GM19023 (cell line): ENCODE results near the gene ZNF438.
"Not testable (repeated sequence)": the region's sequence is repeated elsewhere in the genome, so short reads cannot be mapped to it uniquely, and the experiment has no call there.

Source experiments
- ATAC-seq: cut with Tn5 transposase; IDR thresholded peaks from one replicate; pipeline ENCODE4 v1.9.1; 2021; ENCODE audit warnings: mild to moderate bottlenecking, moderate library complexity; ENCODE audit not compliant: unreplicated experiment

ZNF438 gene

GRCh38 chr10:30817541-30817940, 214.1 kb downstream of the ZNF438 start:
- no peak for ATAC-seq

GRCh38 chr10:30816820-30817171, 214.9 kb downstream of the ZNF438 start:
- ATAC-seq = no peak

GRCh38 chr10:30816159-30816819, 215.4 kb downstream of the ZNF438 start:
- ATAC-seq = no peak

GRCh38 chr10:30813872-30814481, 217.7 kb downstream of the ZNF438 start:
- ATAC-seq = no peak

- ATAC-seq = no peak
These were observed 219.4 kb downstream of the ZNF438 start for GRCh38 chr10:30812018-30812851.

- ATAC-seq = no peak
These were observed 220.2 kb downstream of the ZNF438 start for GRCh38 chr10:30811276-30812017.

GRCh38 chr10:30810416-30810815, 221.2 kb downstream of the ZNF438 start:
- no peak for ATAC-seq

- no peak for ATAC-seq
These were observed 224.8 kb downstream of the ZNF438 start for GRCh38 chr10:30806850-30807249.

- ATAC-seq = no peak
These were observed 226.6 kb downstream of the ZNF438 start for GRCh38 chr10:30805061-30805460.

GRCh38 chr10:30804478-30805055, 227.1 kb downstream of the ZNF438 start:
- no peak for ATAC-seq

- no peak for ATAC-seq
These were observed 227.8 kb downstream of the ZNF438 start for GRCh38 chr10:30803892-30804322.

- ATAC-seq = no peak
These were observed 228.6 kb downstream of the ZNF438 start for GRCh38 chr10:30803058-30803457.

- ATAC-seq = no peak
These were observed 231.3 kb downstream of the ZNF438 start for GRCh38 chr10:30800368-30800767.

- no peak for ATAC-seq
These were observed 232.9 kb downstream of the ZNF438 start for GRCh38 chr10:30798646-30799185.

GRCh38 chr10:30795024-30795423, 236.6 kb downstream of the ZNF438 start:
- not testable (repeated sequence) for ATAC-seq
